Right lobe of liver (tissue), 6 donors: ENCODE results near the gene HS3ST6. TPM values are rescaled to one million over a fixed set of nuclear protein-coding genes. Genes with fewer than 3 reads are reported as not detected.

Source experiments
- ATAC-seq, 4 donors: fragments of 200-7000 bp; cut with Tn5 transposase; one replicate each; pipeline ENCODE4 v1.9.1; 2020; ENCODE audit warnings: mild to moderate bottlenecking in 4 of 4, moderate library complexity in 4 of 4
- DNase-seq, 3 donors: peaks; one replicate each; pipeline ENCODE4 v3.0.0-alpha.2; 2020
- H3K27ac ChIP-seq, 3 donors: fragments of 200-600 bp; one replicate each; pipeline ENCODE4 v1.8.0; 2022
- H3K27me3 ChIP-seq, 2 donors: fragments of 200-600 bp; one replicate each; pipeline ENCODE4 v1.8.0; 2022
- H3K36me3 ChIP-seq, 4 donors: fragments of 200-600 bp; sonication (generic) in 1 of 4; one replicate each; pipeline versions ENCODE4 v1.5.1 to v1.8.0; 2017 to 2022; ENCODE audit warnings: control low read depth in 1 of 4
- H3K4me1 ChIP-seq, 4 donors: fragments of 200-600 bp; sonication (generic) in 1 of 4; one replicate each; pipeline versions ENCODE4 v1.5.1 to v1.8.0; 2017 to 2022; ENCODE audit warnings: control low read depth in 1 of 4
- H3K4me3 ChIP-seq, 3 donors: fragments of 200-600 bp; one replicate each; pipeline ENCODE4 v1.8.0; 2022
- H3K9me3 ChIP-seq, 4 donors: fragments of 200-600 bp; sonication (generic) in 1 of 4; one replicate each; pipeline versions ENCODE4 v1.5.1 to v1.8.0; 2017 to 2022; ENCODE audit warnings: control low read depth in 1 of 4
- POLR2A ChIP-seq: fragments of 450-650 bp; IDR thresholded peaks from one replicate; pipeline ENCODE4 v1.6.1; 2017; ENCODE audit warnings: antibody characterized with exemption, mild to moderate bottlenecking
- WGBS: methylation state at CpG from one replicate; pipeline ENCODE4 v1.1.6; 2018; ENCODE audit warnings: low coverage, low lambda C conversion rate; ENCODE audit not compliant: insufficient coverage; ENCODE audit errors: missing lambda C conversion rate; 5-methylcytosine and 5-hydroxymethylcytosine counted together
- intact Hi-C, 2 donors: fragments of 100-400 bp; cut with DNase I; formaldehyde crosslinking; loops; one replicate each; pipeline versions ENCODE4 v1.11.2 to v1.14.1; 2022
- total RNA-seq, 6 experiments: library from RNA; depleted of rRNA in 2 of 6; stranded (reverse); fragments of >200 nt in 2 of 6; fragmentation: NEBNext Ultra II Directional in 3 of 6; extraction: Animal tissue kit (Norgen Biotek cat#: 25700) in 3 of 6; gene quantifications; one replicate each; pipeline versions ENCODE4 v1.1.0 to v1.2.4, GENCODE V29; 2016 to 2023
- TF ChIP-seq, protein P1 (sequence below), 4 donors: fragments of 200-600 bp in 3 of 4; fragments of 450-650 bp in 1 of 4; IDR thresholded peaks; one replicate each; pipeline versions ENCODE4 v1.5.1 to v1.8.0; 2016 to 2022; ENCODE audit warnings: antibody characterized with exemption in 4 of 4, mild to moderate bottlenecking in 2 of 4
- donor health status: DM: no; HTN: yes; CAD: no.
- donor health status: DM: no; HTN: no; CAD: no.
- donor health status: DM: no; HTN: no; CAD: no.
- donor health status: DM: no; HTN: yes; CAD: no.
- donor health status: DM: no; HTN: yes; CAD: no.

Gene HS3ST6
- total RNA-seq, 6 experiments from 2014 or later, result not detected

DNA sequence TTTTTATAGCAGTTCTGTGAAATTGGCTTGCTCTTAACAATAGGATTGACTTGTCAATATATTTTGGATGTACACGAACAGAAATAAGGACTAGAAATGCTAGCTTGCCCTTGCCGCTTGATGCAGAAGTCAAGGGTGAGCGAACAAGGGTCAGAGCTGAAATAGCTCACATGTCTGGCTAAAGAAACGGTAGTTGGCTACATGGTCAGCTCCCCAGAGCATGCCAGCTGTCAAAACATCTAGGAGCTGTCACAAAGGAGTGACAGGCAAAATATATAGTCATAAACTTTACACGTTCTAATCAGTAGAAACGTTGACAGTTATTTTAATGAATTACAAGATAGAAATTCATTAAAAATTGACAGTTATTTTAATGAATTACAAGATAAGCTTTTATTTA lies 43.4 kb downstream of the HS3ST6 start:
- peak in 2 of 3 donors; percentile 62 to 77 for DNase-seq
- intact Hi-C loops, result no loop called here
- WGBS, result 16% methylated on average over 6 of the region's 6 CpGs
- H3K9me3 ChIP-seq, result no peaks in the 10 kb centered on the region
- H3K4me1 ChIP-seq, result peaks cover 0 to 41% (median 18%) of the 10 kb centered on the region in 4 donors
- H3K4me3 ChIP-seq, result no peak overlapping the region
- H3K27me3 ChIP-seq, result no peaks in the 10 kb centered on the region
- ATAC-seq, result peak; percentile 32 to 71 (median 57)
- TF ChIP-seq, protein P1, sequence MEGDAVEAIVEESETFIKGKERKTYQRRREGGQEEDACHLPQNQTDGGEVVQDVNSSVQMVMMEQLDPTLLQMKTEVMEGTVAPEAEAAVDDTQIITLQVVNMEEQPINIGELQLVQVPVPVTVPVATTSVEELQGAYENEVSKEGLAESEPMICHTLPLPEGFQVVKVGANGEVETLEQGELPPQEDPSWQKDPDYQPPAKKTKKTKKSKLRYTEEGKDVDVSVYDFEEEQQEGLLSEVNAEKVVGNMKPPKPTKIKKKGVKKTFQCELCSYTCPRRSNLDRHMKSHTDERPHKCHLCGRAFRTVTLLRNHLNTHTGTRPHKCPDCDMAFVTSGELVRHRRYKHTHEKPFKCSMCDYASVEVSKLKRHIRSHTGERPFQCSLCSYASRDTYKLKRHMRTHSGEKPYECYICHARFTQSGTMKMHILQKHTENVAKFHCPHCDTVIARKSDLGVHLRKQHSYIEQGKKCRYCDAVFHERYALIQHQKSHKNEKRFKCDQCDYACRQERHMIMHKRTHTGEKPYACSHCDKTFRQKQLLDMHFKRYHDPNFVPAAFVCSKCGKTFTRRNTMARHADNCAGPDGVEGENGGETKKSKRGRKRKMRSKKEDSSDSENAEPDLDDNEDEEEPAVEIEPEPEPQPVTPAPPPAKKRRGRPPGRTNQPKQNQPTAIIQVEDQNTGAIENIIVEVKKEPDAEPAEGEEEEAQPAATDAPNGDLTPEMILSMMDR (IDR thresholded peaks at IDR 0.05), result no peak
- no peak for TF ChIP-seq POLR2A
- peak overlapping the region in 2 of 3 donors; percentile 8 to 30 for H3K27ac ChIP-seq
- H3K36me3 ChIP-seq, result no peaks in the 10 kb centered on the region

DNA sequence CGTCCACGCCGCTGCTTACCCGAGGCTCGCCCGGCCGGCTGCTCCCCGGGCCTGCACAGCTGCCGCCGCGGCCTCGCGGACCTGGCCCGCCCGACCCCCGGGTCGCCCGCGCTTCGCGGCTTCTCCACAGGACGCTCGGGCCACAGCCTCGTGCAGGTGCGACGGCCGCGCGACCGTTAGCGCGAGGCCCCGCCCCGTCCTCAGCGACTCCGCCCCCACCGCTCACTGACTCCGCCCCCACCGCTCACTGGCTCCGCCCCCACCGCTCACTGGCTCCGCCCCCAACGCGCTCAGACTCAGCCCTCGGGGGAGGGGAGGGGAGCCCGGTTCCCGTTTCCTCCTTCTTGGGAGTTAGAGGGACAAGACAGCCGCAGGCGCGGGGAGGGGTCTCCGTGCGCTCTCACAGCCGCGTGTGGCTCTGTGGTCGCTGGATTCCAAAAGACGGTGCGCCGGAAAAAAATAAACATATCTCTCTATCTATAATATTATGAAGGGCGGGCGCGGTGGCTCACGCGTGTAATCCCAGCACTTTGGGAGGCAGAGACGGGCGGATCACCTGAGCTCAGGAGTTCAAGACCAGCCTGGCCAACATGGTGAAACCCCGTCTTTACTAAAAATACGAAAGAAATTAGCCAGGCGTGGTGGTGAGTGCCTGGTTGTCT lies 46.1 kb downstream of the HS3ST6 start, which contains the start of gene MEIOB:
Gene MEIOB (minus strand): TSS at position 191 of the 662 bp plus-strand sequence. CDS start 3,989 bp downstream, outside the sequence.
- WGBS, result 17% methylated on average over 11 of the region's 68 CpGs
- Histone ChIP-seq H3K27ac (peak within 1 kb of the TSS in 2 of 3 donors; percentile 61 to 72), H3K9me3 (no peaks in the 10 kb centered on the region), H3K36me3 (no peaks in the 10 kb centered on the region), H3K27me3 (no peaks in the 10 kb centered on the region), H3K4me1 (peaks cover 0 to 37% (median 18%) of the 10 kb centered on the region in 4 donors), H3K4me3 (peak within 1 kb of the TSS in 1 of 3 donors; percentile 33)
- intact Hi-C loops, result no loop called here
- no peak for TF ChIP-seq POLR2A
- TF ChIP-seq, protein P1 (IDR thresholded peaks at IDR 0.05), result no peak
- DNase-seq (no peak), ATAC-seq (peak in 3 of 4 donors; percentile 9 to 25 (median 13))

DNA sequence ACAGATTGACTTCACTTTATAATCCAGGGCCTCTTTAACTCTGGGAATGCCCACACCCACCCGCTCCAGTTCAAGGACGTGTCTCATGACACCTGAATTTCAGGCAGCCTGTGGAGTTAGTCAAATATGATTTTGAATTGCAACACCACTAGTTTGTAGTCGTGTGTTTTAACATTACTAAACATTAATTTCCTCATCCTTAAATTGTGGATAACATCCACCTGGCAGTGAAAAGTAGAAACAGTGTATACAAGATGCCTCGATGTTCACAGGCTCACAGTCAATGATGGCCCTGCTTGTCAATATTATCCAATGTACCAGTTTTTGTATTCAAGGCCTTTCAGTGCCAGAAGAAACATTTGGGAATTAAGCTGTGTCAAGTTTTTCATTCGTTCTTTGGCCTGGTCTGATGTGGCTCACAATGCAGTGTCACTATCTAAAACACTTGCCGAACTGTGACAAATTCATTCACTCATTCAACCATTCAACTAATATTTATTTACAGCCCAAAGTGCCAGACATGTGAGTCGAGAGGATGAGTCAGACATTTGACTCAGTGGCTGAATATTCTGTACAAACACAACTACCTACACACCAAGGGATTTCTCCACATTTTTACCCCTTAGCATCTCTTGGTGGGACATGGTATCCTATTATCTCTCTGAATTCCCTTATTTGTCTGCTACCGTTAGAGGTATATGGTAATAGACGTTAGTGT lies 47.7 kb downstream of the HS3ST6 start:
- WGBS, result 15% methylated on average over 9 of the region's 9 CpGs
- no peak for TF ChIP-seq POLR2A
- TF ChIP-seq, protein P1 (IDR thresholded peaks at IDR 0.05), result no peak
- Histone ChIP-seq H3K9me3 (no peaks in the 10 kb centered on the region), H3K4me3 (no peak overlapping the region), H3K4me1 (peaks cover 0 to 29% (median 12%) of the 10 kb centered on the region in 4 donors), H3K27me3 (no peaks in the 10 kb centered on the region), H3K36me3 (no peaks in the 10 kb centered on the region), H3K27ac (peak overlapping the region in 2 of 3 donors; percentile 61 to 72)
- intact Hi-C loops, result no loop called here
- DNase-seq (peak; percentile 56 to 83 (median 81)), ATAC-seq (peak; percentile 82 to 92 (median 86))

DNA sequence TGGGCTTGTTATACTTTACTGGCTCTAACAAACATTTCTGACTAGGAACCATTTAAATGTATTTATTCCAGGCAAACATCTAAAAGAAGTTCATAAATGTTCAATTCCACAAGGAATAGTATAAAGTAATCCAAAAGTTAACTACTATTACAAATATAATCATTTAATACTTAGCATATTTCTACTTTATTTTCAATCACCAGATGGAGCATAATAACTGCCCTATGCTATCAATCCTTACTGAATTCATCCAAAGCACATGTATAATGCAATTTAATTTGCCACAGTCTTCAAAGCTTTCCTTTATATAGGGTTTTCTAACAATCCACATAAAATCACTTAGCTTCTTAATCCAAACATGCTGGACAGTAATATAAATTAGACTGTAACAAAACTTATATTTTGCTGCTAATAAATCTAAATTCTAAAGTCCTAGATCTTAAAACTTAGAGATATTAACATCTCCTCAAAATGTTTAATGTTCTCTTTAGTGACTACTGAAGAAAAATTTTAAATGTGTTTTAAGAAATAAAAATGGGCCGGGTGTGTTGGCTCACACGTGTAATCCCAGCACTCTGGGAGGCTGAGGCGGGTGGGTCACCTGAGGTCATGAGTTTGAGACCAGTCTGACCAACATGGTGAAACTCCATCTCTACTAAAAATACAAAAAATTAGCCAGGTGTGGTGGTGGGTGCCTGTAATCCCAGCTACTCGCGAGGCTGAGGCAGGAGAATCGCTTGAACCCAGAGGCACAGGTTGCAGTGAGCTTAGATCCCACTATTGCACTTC lies 52.1 kb downstream of the HS3ST6 start:
- Histone ChIP-seq H3K27ac (no peak overlapping the region), H3K4me1 (peaks cover 0 to 16% (median 5%) of the 10 kb centered on the region in 4 donors), H3K36me3 (no peaks in the 10 kb centered on the region), H3K4me3 (no peak overlapping the region), H3K9me3 (no peaks in the 10 kb centered on the region), H3K27me3 (no peaks in the 10 kb centered on the region)
- no peak for ATAC-seq
- DNase-seq, result peak in 1 of 3 donors; percentile 7
- WGBS, result 27% methylated on average over 3 of the region's 6 CpGs
- intact Hi-C loops, result no loop called here
- no peak for TF ChIP-seq POLR2A
- TF ChIP-seq, protein P1 (IDR thresholded peaks at IDR 0.05), result peak in 1 of 4 donors; percentile 19
